ENCODE results near the gene IL17A. TPM values are rescaled to one million over a fixed set of nuclear protein-coding genes. Genes with fewer than 3 reads are reported as not detected.

The IL17A gene
- total and polyA plus RNA-seq, 2 donors (not counting 3 experiments of a cell fraction or from before 2014, with no cell fraction given), result not detected

DNA sequence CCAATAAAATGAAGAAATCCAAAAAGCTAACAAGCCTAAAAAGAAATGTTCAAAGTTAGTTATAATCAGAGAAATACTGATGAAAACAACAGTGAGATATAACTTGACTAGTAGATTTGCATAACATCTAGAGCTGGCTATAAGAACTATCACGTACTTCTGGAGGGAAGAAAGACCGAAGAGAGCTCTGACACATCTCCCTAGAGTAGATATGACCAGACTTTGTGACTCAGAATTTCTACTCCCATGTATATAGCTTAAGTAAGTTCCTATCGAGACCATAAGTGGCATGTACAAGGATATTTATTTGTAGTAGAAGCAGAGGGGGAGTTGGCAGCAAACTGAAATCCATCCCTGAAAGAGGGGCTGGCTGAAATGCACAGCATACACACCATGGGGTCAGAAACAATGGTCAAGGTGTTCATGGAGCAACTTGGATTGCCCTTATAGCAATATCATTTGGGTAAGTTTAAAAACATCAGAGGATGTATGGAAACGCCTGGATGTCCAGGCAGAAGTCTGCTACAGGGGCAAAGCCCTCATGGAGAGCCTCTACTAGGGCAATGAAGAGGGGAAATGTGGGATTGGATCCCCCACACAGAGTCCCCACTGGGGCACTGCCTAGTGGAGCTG lies 25.6 kb upstream of the IL17A start:
- no TSS peak for BruUV-seq (replicated peaks)
- intact Hi-C loops (cut with micrococcal nuclease) (no loop called here), dilution Hi-C loops (cut with MboI; ENCODE audit: extremely low pct_ligation_motif_present, low sequenced_read_pairs) (no loop called here)
- TF ChIP-seq MAX (IDR thresholded peaks at IDR 0.05; ENCODE audit: insufficient read depth, insufficient read length) (no peak), POLR2AphosphoS5 (IDR thresholded peaks at IDR 0.05; ENCODE audit: insufficient read depth, low read depth, low read length) (no peak), MYC (IDR thresholded peaks at IDR 0.05; ENCODE audit: low read depth, low read length) (no peak), POLR2A (IDR thresholded peaks at IDR 0.05; ENCODE audit: low read depth, low read length) (no peak)
- TF ChIP-seq, protein P1, sequence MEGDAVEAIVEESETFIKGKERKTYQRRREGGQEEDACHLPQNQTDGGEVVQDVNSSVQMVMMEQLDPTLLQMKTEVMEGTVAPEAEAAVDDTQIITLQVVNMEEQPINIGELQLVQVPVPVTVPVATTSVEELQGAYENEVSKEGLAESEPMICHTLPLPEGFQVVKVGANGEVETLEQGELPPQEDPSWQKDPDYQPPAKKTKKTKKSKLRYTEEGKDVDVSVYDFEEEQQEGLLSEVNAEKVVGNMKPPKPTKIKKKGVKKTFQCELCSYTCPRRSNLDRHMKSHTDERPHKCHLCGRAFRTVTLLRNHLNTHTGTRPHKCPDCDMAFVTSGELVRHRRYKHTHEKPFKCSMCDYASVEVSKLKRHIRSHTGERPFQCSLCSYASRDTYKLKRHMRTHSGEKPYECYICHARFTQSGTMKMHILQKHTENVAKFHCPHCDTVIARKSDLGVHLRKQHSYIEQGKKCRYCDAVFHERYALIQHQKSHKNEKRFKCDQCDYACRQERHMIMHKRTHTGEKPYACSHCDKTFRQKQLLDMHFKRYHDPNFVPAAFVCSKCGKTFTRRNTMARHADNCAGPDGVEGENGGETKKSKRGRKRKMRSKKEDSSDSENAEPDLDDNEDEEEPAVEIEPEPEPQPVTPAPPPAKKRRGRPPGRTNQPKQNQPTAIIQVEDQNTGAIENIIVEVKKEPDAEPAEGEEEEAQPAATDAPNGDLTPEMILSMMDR (IDR thresholded peaks at IDR 0.05; ENCODE audit: extremely low read depth in 1 of 2, insufficient read depth in 1 of 2, low read depth in 1 of 2, low read length in 2 of 2), result no peak
- H3K27me3 ChIP-seq (ENCODE audit: control insufficient read depth in 2 of 2, insufficient read depth in 2 of 2, low read length in 2 of 2), result peaks cover 0 to 7% of the 10 kb centered on the region in 2 experiments
- DNase-seq (ENCODE audit: low read depth, low spot score) (no peak), FAIRE-seq (no peak)
- H3K9me1 ChIP-seq (replicated peaks; ENCODE audit: control insufficient read depth, extremely low read depth, insufficient read depth, low read length), result no peaks in the 10 kb centered on the region
- no peaks in the 10 kb centered on the region for H3K36me3 ChIP-seq (ENCODE audit: control insufficient read depth in 2 of 2, extremely low read depth in 1 of 2, insufficient read depth in 2 of 2, low read length in 2 of 2)
- H3K4me3 ChIP-seq (replicated peaks in 1 of 3; ENCODE audit: insufficient read depth in 1 of 3, low read depth in 1 of 3, low read length in 3 of 3), result no peak overlapping the region
- POLR2A ChIA-PET, result no interaction called here
- H3K27ac ChIP-seq (ENCODE audit: insufficient read depth, low read depth, low read length), result no peak overlapping the region
- CTCF ChIA-PET, result interaction anchor here (1.2 to 1.6 kb wide), 2 partner anchors 73 to 104 kb away, joined by 3 to 7 read pairs; no protein-coding TSS in a partner anchor
- no peaks in the 10 kb centered on the region for H3K9me3 ChIP-seq (replicated peaks; ENCODE audit: control insufficient read depth, insufficient read depth, low read length)
- H3K4me1 ChIP-seq (ENCODE audit: control insufficient read depth, extremely low read depth, insufficient read depth, low read length), result peaks cover 13% of the 10 kb centered on the region
- H2AFZ ChIP-seq (ENCODE audit: low read depth, low read length), result no peak overlapping the region
- H4K20me1 ChIP-seq (replicated peaks; ENCODE audit: control insufficient read depth, extremely low read depth, insufficient read depth, low read length), result no peaks in the 10 kb centered on the region
- no peak overlapping the region for H3K9ac ChIP-seq (replicated peaks; ENCODE audit: extremely low read depth, insufficient read depth, low read length)
- no peaks in the 10 kb centered on the region for H3K79me2 ChIP-seq (ENCODE audit: control insufficient read depth, insufficient read depth, low read length)
- no peak overlapping the region for H3K4me2 ChIP-seq (ENCODE audit: insufficient read depth, low read length)

Measured in endothelial cell of umbilical vein (primary cell).